H9 (cell line): ENCODE results near the gene PPP1R7. TPM values are rescaled to one million over a fixed set of nuclear protein-coding genes. Genes with fewer than 3 reads are reported as not detected.

Experiments used
- DNase-seq: peaks from one replicate; pipeline ENCODE4 v3.0.0-alpha.2; 2017
- H2AFZ ChIP-seq: one replicate; pipeline ENCODE4 v1.6.1; 2013; ENCODE audit warnings: mild to moderate bottlenecking, low read length, control low read depth, moderate library complexity
- H2AK5ac ChIP-seq: 2 replicates; pipeline ENCODE4 v1.6.1; 2013; ENCODE audit warnings: low read length, control low read depth, mixed read lengths; ENCODE audit not compliant: insufficient read length
- H2BK120ac ChIP-seq: one replicate; pipeline ENCODE4 v1.6.1; 2013; ENCODE audit warnings: low read depth, mild to moderate bottlenecking, low read length, control low read depth, inconsistent platforms; ENCODE audit not compliant: poor library complexity, severe bottlenecking
- H2BK12ac ChIP-seq: 2 replicates; pipeline ENCODE4 v1.6.1; 2013; ENCODE audit warnings: low read length, control low read depth, mixed read lengths, low read depth; ENCODE audit not compliant: insufficient read length
- H2BK15ac ChIP-seq: 2 replicates; pipeline ENCODE4 v1.6.1; 2013; ENCODE audit warnings: low read depth, low read length, control low read depth
- H2BK20ac ChIP-seq: one replicate; pipeline ENCODE4 v1.6.1; 2013; ENCODE audit warnings: low read depth, mild to moderate bottlenecking, low read length, control low read depth, inconsistent platforms; ENCODE audit not compliant: poor library complexity, severe bottlenecking
- H2BK5ac ChIP-seq: 2 replicates; pipeline ENCODE4 v1.6.1; 2013; ENCODE audit warnings: low read length, control low read depth, mixed read lengths; ENCODE audit not compliant: insufficient read length
- H3K14ac ChIP-seq: 2 replicates; pipeline ENCODE4 v1.6.1; 2013; ENCODE audit warnings: low read length, control low read depth; ENCODE audit not compliant: insufficient read depth
- H3K18ac ChIP-seq: 2 replicates; pipeline ENCODE4 v1.6.1; 2013; ENCODE audit warnings: low read depth, mild to moderate bottlenecking, mixed read lengths, low read length, control low read depth; ENCODE audit not compliant: insufficient read length
- H3K23ac ChIP-seq: 2 replicates; pipeline ENCODE4 v1.6.1; 2013; ENCODE audit warnings: low read length, control low read depth, mixed read lengths, low read depth; ENCODE audit not compliant: insufficient read length
- H3K23me2 ChIP-seq: 2 replicates; pipeline ENCODE4 v1.6.1; 2013; ENCODE audit warnings: low read depth, mild to moderate bottlenecking, mixed read lengths, low read length, control low read depth; ENCODE audit not compliant: insufficient read length, poor library complexity, severe bottlenecking
- H3K27ac ChIP-seq: 2 replicates; pipeline ENCODE4 v1.5.1; 2013; ENCODE audit warnings: low read length, control low read depth, mixed read lengths, low read depth; ENCODE audit not compliant: insufficient read length
- H3K27me3 ChIP-seq: 2 replicates; pipeline ENCODE4 v1.6.1; 2013; ENCODE audit warnings: low read length, control low read depth, inconsistent platforms; ENCODE audit not compliant: insufficient read depth
- H3K4ac ChIP-seq: 2 replicates; pipeline ENCODE4 v1.6.1; 2013; ENCODE audit warnings: low read depth, mild to moderate bottlenecking, control low read depth, inconsistent platforms, low read length, moderate library complexity
- H3K4me1 ChIP-seq: 2 replicates; pipeline ENCODE4 v1.6.1; 2013; ENCODE audit warnings: low read length, control low read depth, inconsistent platforms; ENCODE audit not compliant: insufficient read depth
- H3K4me2 ChIP-seq: 2 replicates; pipeline ENCODE4 v1.6.1; 2013; ENCODE audit warnings: low read length, control low read depth, mixed read lengths; ENCODE audit not compliant: insufficient read length, insufficient read depth
- H3K56ac ChIP-seq: 2 replicates; pipeline ENCODE4 v1.6.1; 2013; ENCODE audit warnings: low read depth, mild to moderate bottlenecking, mixed read lengths, low read length, control low read depth; ENCODE audit not compliant: insufficient read length
- H3K79me1 ChIP-seq: 2 replicates; pipeline ENCODE4 v1.6.1; 2013; ENCODE audit warnings: low read depth, mild to moderate bottlenecking, moderate library complexity, low read length, control low read depth, inconsistent platforms; ENCODE audit not compliant: insufficient read depth, poor library complexity, severe bottlenecking
- H3K79me2 ChIP-seq: 2 replicates; pipeline ENCODE4 v1.6.1; 2013; ENCODE audit warnings: low read length, control low read depth, inconsistent platforms; ENCODE audit not compliant: insufficient read depth
- H3K9ac ChIP-seq: 2 replicates; pipeline ENCODE4 v1.6.1; 2013; ENCODE audit warnings: low read length, control low read depth, mixed read lengths; ENCODE audit not compliant: insufficient read length; ENCODE audit errors: extremely low read depth
- H3K9me3 ChIP-seq: one replicate; pipeline ENCODE4 v1.6.1; 2013; ENCODE audit warnings: low read depth, low read length, inconsistent platforms; ENCODE audit not compliant: control insufficient read depth
- H3T11ph ChIP-seq: one replicate; pipeline ENCODE4 v1.6.1; 2013; ENCODE audit warnings: mild to moderate bottlenecking, low read length, control low read depth, inconsistent platforms
- H4K20me1 ChIP-seq: one replicate; pipeline ENCODE4 v1.6.1; 2013; ENCODE audit not compliant: control insufficient read depth, insufficient read length, insufficient read depth
- H4K5ac ChIP-seq: 2 replicates; pipeline ENCODE4 v1.6.1; 2013; ENCODE audit warnings: low read depth, mild to moderate bottlenecking, mixed read lengths, low read length, control low read depth; ENCODE audit not compliant: insufficient read length
- H4K8ac ChIP-seq: replicated peaks from 2 replicates; pipeline ENCODE4 v1.6.1; 2013; ENCODE audit warnings: low read length, control low read depth, mixed read lengths, low read depth; ENCODE audit not compliant: insufficient read length
- H4K91ac ChIP-seq: 2 replicates; pipeline ENCODE4 v1.6.1; 2013; ENCODE audit warnings: low read depth, mild to moderate bottlenecking, moderate library complexity, mixed read lengths, low read length, control low read depth; ENCODE audit not compliant: insufficient read length
- H3K27ac Mint-ChIP-seq, 3 experiments: 2 replicates in 2 of 3; 3 replicates in 1 of 3; pipeline ENCODE4 v1.8.0; 2020 to 2021; ENCODE audit warnings: mixed read lengths in 3 of 3, mild to moderate bottlenecking in 1 of 3, moderate library complexity in 1 of 3
- H3K27me3 Mint-ChIP-seq: 2 replicates; pipeline ENCODE4 v1.8.0; 2021; ENCODE audit warnings: low read depth, mild to moderate bottlenecking, moderate library complexity, mixed read lengths
- H3K36me3 Mint-ChIP-seq, 3 experiments: 2 replicates in 2 of 3; 3 replicates in 1 of 3; pipeline ENCODE4 v1.8.0; 2020 to 2021; ENCODE audit warnings: low read depth in 3 of 3, mixed read lengths in 3 of 3; ENCODE audit not compliant: insufficient read depth in 1 of 3
- H3K4me1 Mint-ChIP-seq, 2 experiments: 2 replicates each; pipeline ENCODE4 v1.8.0; 2020; ENCODE audit warnings: mixed read lengths in 2 of 2
- H3K4me3 Mint-ChIP-seq, 2 experiments: 2 replicates in 1 of 2; 3 replicates in 1 of 2; pipeline ENCODE4 v1.8.0; 2020 to 2021; ENCODE audit warnings: mild to moderate bottlenecking in 2 of 2, mixed read lengths in 2 of 2, moderate library complexity in 1 of 2
- H3K9me3 Mint-ChIP-seq, 2 experiments: 2 replicates in 1 of 2; 3 replicates in 1 of 2; pipeline ENCODE4 v1.8.0; 2020; ENCODE audit warnings: mild to moderate bottlenecking in 2 of 2, mixed read lengths in 2 of 2, moderate library complexity in 1 of 2
- WGBS: extraction: QIAGEN DNeasy Blood & Tissue Kit; methylation state at CpG from one replicate; pipeline ENCODE4 v1.1.7; 2013; ENCODE audit warnings: missing lambda C conversion rate, low lambda C conversion rate, mixed read lengths; ENCODE audit not compliant: insufficient read length; ENCODE audit errors: extremely low coverage; 5-methylcytosine and 5-hydroxymethylcytosine counted together
- total RNA-seq: library from RNA; stranded (reverse); gene quantifications from 2 replicates; pipeline ENCODE4 v1.2.1, GENCODE V29; 2021
- TF ChIP-seq, protein P1 (sequence below): fragments of 200-600 bp; sonication (generic); conservative IDR thresholded peaks from 3 replicates; pipeline ENCODE4 v1.8.0; 2021; ENCODE audit warnings: antibody characterized with exemption, mild to moderate bottlenecking

Gene PPP1R7
- total RNA-seq, 1 experiment from 2014 or later: 60.2 TPM

DNA sequence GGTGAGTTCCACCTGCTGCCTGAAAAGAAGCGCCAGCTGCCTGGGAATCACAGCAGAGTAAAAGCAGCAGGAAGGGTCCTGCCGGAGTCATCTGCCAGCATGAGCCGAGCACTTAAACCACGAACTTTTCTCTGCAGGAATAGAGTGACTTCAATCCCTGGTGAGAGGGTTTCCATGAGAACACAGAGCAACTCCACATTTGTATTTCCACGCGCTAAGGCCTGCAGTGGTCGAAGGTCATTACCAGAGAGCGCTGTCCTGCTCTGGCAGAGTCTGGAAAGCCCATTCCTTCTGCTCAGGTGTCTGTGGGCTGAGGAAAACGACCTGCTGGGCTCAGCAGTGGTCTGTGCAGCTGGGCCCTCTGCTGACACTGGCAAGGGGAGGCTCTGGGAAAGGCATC is 7.7 kb upstream of the PPP1R7 start:
- no peaks in the 10 kb centered on the region for H3K23me2 ChIP-seq
- no peak overlapping the region for H2BK120ac ChIP-seq
- no peak overlapping the region for H2AK5ac ChIP-seq
- H3K9ac ChIP-seq: no peak overlapping the region
- H3K4me1 Mint-ChIP-seq: 0 out of 4 replicates have a peak, but pooled peaks cover 0 to under 1% of the 10 kb centered on the region in 2 experiments
- H2BK5ac ChIP-seq: no peak overlapping the region
- H4K91ac ChIP-seq: no peak overlapping the region
- no peak overlapping the region for H2AFZ ChIP-seq
- no peak overlapping the region for H2BK12ac ChIP-seq
- DNase-seq: no peak
- H3K9me3 ChIP-seq: no peaks in the 10 kb centered on the region
- H3K9me3 Mint-ChIP-seq: no peaks in the 10 kb centered on the region
- H3K4me1 ChIP-seq: no peaks in the 10 kb centered on the region
- peaks cover 10 to 50% (median 47%) of the 10 kb centered on the region in 3 experiments; a peak in 6 of 7 replicates for H3K36me3 Mint-ChIP-seq
- no peak overlapping the region for H3K14ac ChIP-seq
- H3K4ac ChIP-seq: no peak overlapping the region
- H3K27ac Mint-ChIP-seq: no peak overlapping the region
- no CpG with 5 or more reads among the region's 9 CpGs for WGBS
- H4K5ac ChIP-seq: no peak overlapping the region
- TF ChIP-seq, protein P1, sequence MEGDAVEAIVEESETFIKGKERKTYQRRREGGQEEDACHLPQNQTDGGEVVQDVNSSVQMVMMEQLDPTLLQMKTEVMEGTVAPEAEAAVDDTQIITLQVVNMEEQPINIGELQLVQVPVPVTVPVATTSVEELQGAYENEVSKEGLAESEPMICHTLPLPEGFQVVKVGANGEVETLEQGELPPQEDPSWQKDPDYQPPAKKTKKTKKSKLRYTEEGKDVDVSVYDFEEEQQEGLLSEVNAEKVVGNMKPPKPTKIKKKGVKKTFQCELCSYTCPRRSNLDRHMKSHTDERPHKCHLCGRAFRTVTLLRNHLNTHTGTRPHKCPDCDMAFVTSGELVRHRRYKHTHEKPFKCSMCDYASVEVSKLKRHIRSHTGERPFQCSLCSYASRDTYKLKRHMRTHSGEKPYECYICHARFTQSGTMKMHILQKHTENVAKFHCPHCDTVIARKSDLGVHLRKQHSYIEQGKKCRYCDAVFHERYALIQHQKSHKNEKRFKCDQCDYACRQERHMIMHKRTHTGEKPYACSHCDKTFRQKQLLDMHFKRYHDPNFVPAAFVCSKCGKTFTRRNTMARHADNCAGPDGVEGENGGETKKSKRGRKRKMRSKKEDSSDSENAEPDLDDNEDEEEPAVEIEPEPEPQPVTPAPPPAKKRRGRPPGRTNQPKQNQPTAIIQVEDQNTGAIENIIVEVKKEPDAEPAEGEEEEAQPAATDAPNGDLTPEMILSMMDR: no peak
- no peak overlapping the region for H2BK15ac ChIP-seq
- H3K4me3 Mint-ChIP-seq: no peak overlapping the region
- H3K23ac ChIP-seq: no peak overlapping the region
- H3T11ph ChIP-seq: no peak overlapping the region
- no peaks in the 10 kb centered on the region for H3K27me3 ChIP-seq
- H3K27ac ChIP-seq: no peak overlapping the region
- H2BK20ac ChIP-seq: no peak overlapping the region
- H4K8ac ChIP-seq: no peak overlapping the region
- no peaks in the 10 kb centered on the region for H3K27me3 Mint-ChIP-seq
- no peak overlapping the region for H3K56ac ChIP-seq
- no peaks in the 10 kb centered on the region for H3K79me2 ChIP-seq
- H3K18ac ChIP-seq: no peak overlapping the region
- no peaks in the 10 kb centered on the region for H3K79me1 ChIP-seq
- H4K20me1 ChIP-seq: no peaks in the 10 kb centered on the region
- H3K4me2 ChIP-seq: no peak overlapping the region
